Measurements from ENCODE around the gene ENAH. TPM values are rescaled to one million over a fixed set of nuclear protein-coding genes. Genes with fewer than 3 reads are reported as not detected.
A peak's percentile ranks its signal among the peaks of the same experiment; 100 is the strongest.
"Not testable (repeated sequence)": the region's sequence is repeated elsewhere in the genome, so short reads cannot be mapped to it uniquely, and the experiment has no call there.

The ENAH gene
- 265 TPM for total RNA-seq (ENCODE audit: unreplicated experiment)
- long read RNA-seq, partial matches to known transcripts = 1 of 13 reads
- long read RNA-seq, other reads (novel, unspliced or antisense) = 12 of 13 reads

DNA sequence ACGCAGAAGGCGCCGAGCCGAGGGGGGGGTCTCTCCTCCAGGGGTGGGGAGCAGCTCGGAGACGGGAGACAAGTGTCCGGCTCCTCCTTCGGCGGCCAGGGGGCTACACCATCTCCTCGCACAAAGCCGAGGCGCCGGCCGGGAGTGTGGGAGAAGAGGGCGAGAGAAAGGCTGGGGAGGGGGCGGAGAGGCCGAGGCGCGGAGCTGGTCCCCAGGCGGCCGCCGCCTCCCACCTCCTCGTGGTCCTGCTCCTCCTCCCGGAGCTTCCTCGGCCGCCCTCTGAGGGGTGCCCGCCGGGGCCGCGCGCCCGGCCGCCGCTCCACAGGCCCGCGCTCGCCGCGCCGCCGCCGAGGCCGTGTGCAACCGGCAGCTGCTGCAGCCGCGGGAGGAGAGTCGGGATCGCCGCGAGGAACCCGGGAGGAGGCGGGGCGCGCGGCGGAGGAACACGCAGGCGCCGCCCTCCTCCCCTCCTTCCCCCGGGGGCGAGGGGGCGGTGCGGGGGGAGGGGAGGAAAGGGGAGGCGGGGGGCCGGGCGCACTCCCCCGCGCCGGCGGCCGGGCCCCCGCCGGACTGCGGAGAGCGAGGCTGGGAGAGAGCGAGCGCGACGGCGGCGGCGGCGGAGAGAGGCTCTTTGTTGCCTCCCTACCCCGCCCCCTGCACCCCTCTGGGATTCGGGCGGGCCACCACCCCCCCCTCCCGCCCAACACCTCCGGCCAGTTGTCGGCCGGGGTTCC, at the start of gene ENAH:
TSS of gene ENAH (minus strand) at position 395 of the 734 bp plus-strand sequence. CDS start 433 bp downstream, outside the sequence.
- peaks cover 21% of the 10 kb centered on the region for H3K9me3 Mint-ChIP-seq (ENCODE audit: unreplicated experiment)
- peak within 1 kb of the TSS; percentile 100 for H3K4me3 Mint-ChIP-seq (ENCODE audit: unreplicated experiment)
- peaks cover 12% of the 10 kb centered on the region for H3K27me3 Mint-ChIP-seq (ENCODE audit: unreplicated experiment)
- TF ChIP-seq, protein P1, sequence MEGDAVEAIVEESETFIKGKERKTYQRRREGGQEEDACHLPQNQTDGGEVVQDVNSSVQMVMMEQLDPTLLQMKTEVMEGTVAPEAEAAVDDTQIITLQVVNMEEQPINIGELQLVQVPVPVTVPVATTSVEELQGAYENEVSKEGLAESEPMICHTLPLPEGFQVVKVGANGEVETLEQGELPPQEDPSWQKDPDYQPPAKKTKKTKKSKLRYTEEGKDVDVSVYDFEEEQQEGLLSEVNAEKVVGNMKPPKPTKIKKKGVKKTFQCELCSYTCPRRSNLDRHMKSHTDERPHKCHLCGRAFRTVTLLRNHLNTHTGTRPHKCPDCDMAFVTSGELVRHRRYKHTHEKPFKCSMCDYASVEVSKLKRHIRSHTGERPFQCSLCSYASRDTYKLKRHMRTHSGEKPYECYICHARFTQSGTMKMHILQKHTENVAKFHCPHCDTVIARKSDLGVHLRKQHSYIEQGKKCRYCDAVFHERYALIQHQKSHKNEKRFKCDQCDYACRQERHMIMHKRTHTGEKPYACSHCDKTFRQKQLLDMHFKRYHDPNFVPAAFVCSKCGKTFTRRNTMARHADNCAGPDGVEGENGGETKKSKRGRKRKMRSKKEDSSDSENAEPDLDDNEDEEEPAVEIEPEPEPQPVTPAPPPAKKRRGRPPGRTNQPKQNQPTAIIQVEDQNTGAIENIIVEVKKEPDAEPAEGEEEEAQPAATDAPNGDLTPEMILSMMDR (IDR thresholded peaks at IDR 0.05; ENCODE audit: partially characterized antibody, unreplicated experiment) = peak; percentile 14
- peak; percentile 92 for DNase-seq
- peak within 1 kb of the TSS; percentile 100 for H3K27ac Mint-ChIP-seq (ENCODE audit: unreplicated experiment)
- H3K36me3 Mint-ChIP-seq (ENCODE audit: unreplicated experiment) = peaks cover 7% of the 10 kb centered on the region
- peaks cover 23% of the 10 kb centered on the region for H3K4me1 Mint-ChIP-seq (ENCODE audit: low read depth, unreplicated experiment)

DNA sequence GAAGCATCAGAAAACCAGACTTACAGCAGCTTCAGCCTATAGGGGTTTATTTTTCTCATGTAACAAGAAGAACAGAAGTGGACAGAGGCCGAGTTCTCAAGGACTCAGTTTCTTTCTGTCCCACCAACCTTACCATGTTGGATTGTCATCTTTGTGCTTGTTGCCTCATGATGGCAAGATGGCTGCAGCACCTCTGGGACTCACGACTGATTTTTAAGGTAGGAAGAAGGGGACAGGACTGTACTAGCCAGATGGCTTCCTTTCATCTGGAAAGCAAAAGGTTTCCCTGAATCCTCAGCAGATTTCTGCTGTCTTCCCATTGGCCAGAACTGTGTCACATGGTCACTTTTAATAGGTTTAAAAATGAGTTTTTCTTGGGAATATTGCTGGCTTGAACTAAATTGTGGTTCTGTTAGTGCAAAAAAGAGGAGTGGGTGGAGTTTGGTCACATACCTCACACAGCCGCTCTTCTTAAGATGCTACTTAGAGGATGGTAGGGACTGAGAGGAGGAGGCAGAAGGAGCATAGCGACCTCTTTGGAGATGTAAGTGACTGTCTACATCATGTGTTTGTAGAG, 48.1 kb upstream of the ENAH start:
- no peak for DNase-seq
- H3K4me1 Mint-ChIP-seq (ENCODE audit: low read depth, unreplicated experiment) = peaks cover 2% of the 10 kb centered on the region
- peaks cover 3% of the 10 kb centered on the region for H3K9me3 Mint-ChIP-seq (ENCODE audit: unreplicated experiment)
- TF ChIP-seq, protein P1 (IDR thresholded peaks at IDR 0.05; ENCODE audit: partially characterized antibody, unreplicated experiment) = no peak
- H3K27me3 Mint-ChIP-seq (ENCODE audit: unreplicated experiment) = peaks cover 2% of the 10 kb centered on the region
- no peak overlapping the region for H3K27ac Mint-ChIP-seq (ENCODE audit: unreplicated experiment)
- H3K36me3 Mint-ChIP-seq (ENCODE audit: unreplicated experiment) = no peaks in the 10 kb centered on the region
- H3K4me3 Mint-ChIP-seq (ENCODE audit: unreplicated experiment) = no peak overlapping the region

DNA sequence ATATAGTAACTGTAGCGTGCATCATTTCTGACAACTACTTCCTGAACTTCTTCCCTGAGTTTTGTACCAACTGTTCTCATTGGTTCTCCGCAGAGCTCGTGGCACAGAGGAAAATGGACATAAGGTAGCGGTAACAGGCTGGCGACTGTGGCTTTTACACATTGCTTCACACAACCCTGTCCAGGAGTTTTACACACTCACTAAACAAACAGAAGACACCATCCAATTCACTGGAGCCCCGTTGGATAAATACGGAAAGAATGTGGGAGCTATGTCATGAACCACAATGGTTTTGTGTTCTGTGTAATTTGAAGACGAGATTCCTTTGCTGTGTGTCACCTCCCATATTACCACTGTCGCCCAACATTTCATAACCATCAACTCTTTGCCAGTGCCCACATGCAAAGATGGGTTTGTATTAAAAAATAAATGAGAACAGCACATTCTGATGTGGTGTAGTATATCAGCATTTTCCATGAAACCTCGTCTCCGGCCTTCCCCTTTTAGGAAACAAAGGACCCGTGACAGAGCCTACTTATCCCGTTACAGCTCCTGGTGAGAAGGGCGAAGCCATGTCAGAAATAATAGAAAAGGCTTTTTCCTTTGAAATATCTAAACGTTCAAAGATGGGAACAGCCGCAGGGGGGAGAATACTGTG, 47.4 kb upstream of the ENAH start:
- no peaks in the 10 kb centered on the region for H3K36me3 Mint-ChIP-seq (ENCODE audit: unreplicated experiment)
- no peak overlapping the region for H3K27ac Mint-ChIP-seq (ENCODE audit: unreplicated experiment)
- DNase-seq = no peak
- no peak overlapping the region for H3K4me3 Mint-ChIP-seq (ENCODE audit: unreplicated experiment)
- H3K4me1 Mint-ChIP-seq (ENCODE audit: low read depth, unreplicated experiment) = peaks cover 3% of the 10 kb centered on the region
- TF ChIP-seq, protein P1 (IDR thresholded peaks at IDR 0.05; ENCODE audit: partially characterized antibody, unreplicated experiment) = no peak
- H3K27me3 Mint-ChIP-seq (ENCODE audit: unreplicated experiment) = peaks cover 2% of the 10 kb centered on the region
- peaks cover 3% of the 10 kb centered on the region for H3K9me3 Mint-ChIP-seq (ENCODE audit: unreplicated experiment)

DNA sequence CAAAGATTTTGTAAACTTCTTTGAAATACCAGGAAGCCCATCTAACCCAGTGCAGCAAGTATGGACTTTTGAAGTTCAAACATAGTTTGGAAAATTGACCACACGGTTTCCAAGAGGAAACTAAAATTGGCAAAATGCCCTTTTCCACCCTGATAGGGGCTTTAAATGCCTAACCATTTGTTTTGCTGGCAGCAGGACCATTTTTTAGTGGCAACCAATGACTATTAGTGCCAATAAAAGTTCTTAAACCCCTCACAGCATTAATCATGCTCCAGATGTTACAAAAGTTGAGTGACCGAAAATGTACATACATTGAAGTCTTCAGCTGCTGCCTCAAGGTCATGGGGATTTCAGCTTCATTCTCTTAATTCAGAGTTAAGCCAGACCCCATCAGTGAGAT, 46.4 kb upstream of the ENAH start:
- TF ChIP-seq, protein P1 (IDR thresholded peaks at IDR 0.05; ENCODE audit: partially characterized antibody, unreplicated experiment) = no peak
- DNase-seq = no peak
- Mint-ChIP-seq H3K4me3 (ENCODE audit: unreplicated experiment) (no peak overlapping the region), H3K36me3 (ENCODE audit: unreplicated experiment) (no peaks in the 10 kb centered on the region), H3K27me3 (ENCODE audit: unreplicated experiment) (peaks cover 2% of the 10 kb centered on the region), H3K27ac (ENCODE audit: unreplicated experiment) (no peak overlapping the region), H3K9me3 (ENCODE audit: unreplicated experiment) (peaks cover 3% of the 10 kb centered on the region), H3K4me1 (ENCODE audit: low read depth, unreplicated experiment) (peaks cover 3% of the 10 kb centered on the region)

DNA sequence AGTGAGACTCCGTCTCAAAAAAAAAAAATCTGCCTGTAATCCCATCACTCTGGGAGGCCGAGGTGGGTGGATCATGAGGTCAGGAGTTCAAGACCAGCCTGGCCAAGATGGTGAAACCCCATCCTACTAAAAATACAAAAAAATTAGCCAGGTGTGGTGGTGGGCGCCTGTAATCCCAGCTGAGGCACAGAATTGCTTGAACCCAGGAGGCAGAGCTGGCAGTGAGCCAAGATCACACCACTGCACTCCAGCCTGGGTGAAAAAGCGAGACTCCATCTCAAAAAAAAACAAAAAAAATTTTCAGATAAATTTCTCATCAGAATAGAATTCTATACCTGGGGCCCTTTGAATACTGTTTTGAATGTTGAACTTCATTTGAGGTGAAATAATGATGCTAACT, 45.3 kb upstream of the ENAH start:
- DNase-seq = not testable (repeated sequence)

More for the DNA sequence above, 45.3 kb upstream of the ENAH start:
- not testable (repeated sequence) for H3K9me3 Mint-ChIP-seq (ENCODE audit: unreplicated experiment); H3K4me3 Mint-ChIP-seq (ENCODE audit: unreplicated experiment); H3K36me3 Mint-ChIP-seq (ENCODE audit: unreplicated experiment); H3K4me1 Mint-ChIP-seq (ENCODE audit: low read depth, unreplicated experiment); H3K27me3 Mint-ChIP-seq (ENCODE audit: unreplicated experiment); H3K27ac Mint-ChIP-seq (ENCODE audit: unreplicated experiment)

Measured in glutamatergic neuron (in vitro differentiated cells).